K562 (cell line): ENCODE data around the gene EFEMP2. TPM values are rescaled to one million over a fixed set of nuclear protein-coding genes. Genes with fewer than 3 reads are reported as not detected.
A peak's percentile ranks its signal among the peaks of the same experiment; 100 is the strongest.

Source experiments
- BMI1 ChIP-seq: fragments of 150-350 bp; IDR thresholded peaks from 2 replicates; pipeline ENCODE4 v1.6.1; 2014; ENCODE audit warnings: low read length
- C11orf30 ChIP-seq: fragments of 450-650 bp; IDR thresholded peaks from 2 replicates; pipeline ENCODE4 v1.6.1; 2016; ENCODE audit warnings: low read depth, mild to moderate bottlenecking
- CBFB ChIP-seq: sonication (generic); formaldehyde crosslinking; IDR thresholded peaks from 2 replicates; pipeline ENCODE4 v1.4.0; 2020; ENCODE audit warnings: mild to moderate bottlenecking, missing genetic modification reagents
- E2F3 ChIP-seq: fragments of 250-450 bp; sonication (Bioruptor Pico); IDR thresholded peaks from 2 replicates; pipeline ENCODE4 v1.4.0; 2020; ENCODE audit warnings: mild to moderate bottlenecking
- FOXM1 ChIP-seq, 2 experiments: fragments of 450-650 bp in 1 of 2; sonication (generic) in 1 of 2; formaldehyde crosslinking in 1 of 2; IDR thresholded peaks; 2 replicates each; pipeline versions ENCODE4 v1.6.1 to v1.9.0; 2017 to 2022; ENCODE audit warnings: low read depth in 2 of 2, mild to moderate bottlenecking in 2 of 2, missing genetic modification reagents in 1 of 2, moderate library complexity in 1 of 2
- GTF2E2 ChIP-seq: fragments of 200-800 bp; sonication (Bioruptor generic); IDR thresholded peaks from 2 replicates; pipeline ENCODE4 v1.6.1; 2016; ENCODE audit warnings: missing genetic modification characterization, missing compliant biosample characterization
- HMG20B ChIP-seq: fragments of 250-450 bp; sonication (Bioruptor Pico); IDR thresholded peaks from 2 replicates; pipeline ENCODE4 v1.5.0; 2021; ENCODE audit warnings: mild to moderate bottlenecking
- KDM2B ChIP-seq: fragments of 250-450 bp; sonication (Bioruptor Pico); IDR thresholded peaks from 2 replicates; pipeline ENCODE4 v1.8.0; 2021; ENCODE audit warnings: mild to moderate bottlenecking, moderate library complexity
- KLF1 ChIP-seq: fragments of 450-650 bp; IDR thresholded peaks from 2 replicates; pipeline ENCODE4 v1.6.1; 2016; ENCODE audit warnings: missing genetic modification characterization, missing compliant biosample characterization
- SP2 ChIP-seq: IDR thresholded peaks from 2 replicates; pipeline ENCODE4 v1.6.1; 2011; ENCODE audit warnings: mild to moderate bottlenecking, low read depth, low read length, moderate library complexity; ENCODE audit not compliant: poor library complexity, severe bottlenecking; ENCODE audit errors: extremely low read depth
- SRF ChIP-seq, 2 experiments: fragments of 250-450, 450-650 bp in 1 of 2; sonication (Bioruptor Pico) in 1 of 2; sonication (generic) in 1 of 2; formaldehyde crosslinking; IDR thresholded peaks; 2 replicates each; pipeline versions ENCODE4 v1.5.0 to v1.5.1; 2020 to 2022; ENCODE audit warnings: mild to moderate bottlenecking in 1 of 2, missing genetic modification reagents in 1 of 2
- STAG1 ChIP-seq: sonication (generic); formaldehyde crosslinking; IDR thresholded peaks from 2 replicates; pipeline ENCODE4 v1.5.0; 2020; ENCODE audit warnings: missing genetic modification reagents, borderline replicate concordance
- ZBTB11 ChIP-seq, 3 experiments: fragments of 200-800 bp in 1 of 3; fragments of 250-450 bp in 1 of 3; fragments of 450-650 bp in 1 of 3; sonication (Bioruptor Pico) in 1 of 3; sonication (Bioruptor generic) in 1 of 3; formaldehyde crosslinking in 1 of 3; IDR thresholded peaks; 2 replicates each; pipeline versions ENCODE4 v1.6.1 to v1.8.0; 2016 to 2022; ENCODE audit warnings: mild to moderate bottlenecking in 2 of 3, missing genetic modification characterization in 2 of 3, missing compliant biosample characterization in 1 of 3, moderate library complexity in 1 of 3
- ZNF146 ChIP-seq: IDR thresholded peaks from one replicate; pipeline ENCODE4 v1.6.1; 2018; ENCODE audit warnings: missing compliant biosample characterization; ENCODE audit not compliant: unreplicated experiment
- ZNF3 ChIP-seq: fragments of 250-450 bp; sonication (Bioruptor Pico); IDR thresholded peaks from 2 replicates; pipeline ENCODE4 v1.5.0; 2021; ENCODE audit warnings: mild to moderate bottlenecking, moderate library complexity
- ZNF77 ChIP-seq: fragments of 250-450 bp; sonication (Bioruptor Pico); IDR thresholded peaks from 2 replicates; pipeline ENCODE4 v1.5.0; 2020
- polyA plus RNA-seq, 8 experiments: library from polyadenylated mRNA; depleted of rRNA in 4 of 8; stranded (reverse) in 5 of 8; unstranded in 3 of 8; fragments of >200 nt; fragmentation: Nextera tagmentation in 2 of 8; fragmentation: Illumina TruSeq in 1 of 8; extraction: Ambion mirVana in 2 of 8; extraction: Trizol in 1 of 8; gene quantifications; 2 replicates each; pipeline versions ENCODE4 v1.2.1 to v1.2.3, GENCODE V29; 2011 to 2014; ENCODE audit warnings: inconsistent platforms in 1 of 8, missing spikeins in 1 of 8
- total RNA-seq, 7 experiments: library from RNA; depleted of rRNA in 6 of 7; stranded (reverse); fragments of >200 nt in 6 of 7; fragmentation: Illumina TruSeq in 2 of 7; extraction: Trizol in 2 of 7; gene quantifications; 2 replicates each; pipeline versions ENCODE4 v1.2.1 to v1.2.3, GENCODE V29; 2011 to 2021; ENCODE audit warnings: low replicate concordance in 1 of 7
- TF ChIP-seq, protein P1 (sequence below), 2 experiments: fragments of 450-650 bp; IDR thresholded peaks; 2 replicates each; pipeline ENCODE4 v1.6.1; 2016
- TF ChIP-seq, protein P2 (sequence below): IDR thresholded peaks from 2 replicates; pipeline ENCODE4 v1.6.1; 2011; ENCODE audit warnings: borderline replicate concordance, low read depth, mild to moderate bottlenecking, moderate library complexity, low read length; ENCODE audit not compliant: insufficient read depth, poor library complexity, severe bottlenecking

EFEMP2 gene
- total and polyA plus RNA-seq, 9 of the 15 experiments (the other 6 are each of a cell fraction or from before 2014, with no cell fraction given): 0.07 to 2.9 (median 0.69) TPM; not detected in 1

- TF ChIP-seq, protein P1, sequence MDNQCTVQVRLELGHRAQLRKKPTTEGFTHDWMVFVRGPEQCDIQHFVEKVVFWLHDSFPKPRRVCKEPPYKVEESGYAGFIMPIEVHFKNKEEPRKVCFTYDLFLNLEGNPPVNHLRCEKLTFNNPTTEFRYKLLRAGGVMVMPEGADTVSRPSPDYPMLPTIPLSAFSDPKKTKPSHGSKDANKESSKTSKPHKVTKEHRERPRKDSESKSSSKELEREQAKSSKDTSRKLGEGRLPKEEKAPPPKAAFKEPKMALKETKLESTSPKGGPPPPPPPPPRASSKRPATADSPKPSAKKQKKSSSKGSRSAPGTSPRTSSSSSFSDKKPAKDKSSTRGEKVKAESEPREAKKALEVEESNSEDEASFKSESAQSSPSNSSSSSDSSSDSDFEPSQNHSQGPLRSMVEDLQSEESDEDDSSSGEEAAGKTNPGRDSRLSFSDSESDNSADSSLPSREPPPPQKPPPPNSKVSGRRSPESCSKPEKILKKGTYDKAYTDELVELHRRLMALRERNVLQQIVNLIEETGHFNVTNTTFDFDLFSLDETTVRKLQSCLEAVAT (IDR thresholded peaks at IDR 0.05): no peak
- peak; percentile 81; the same call in 1 of the 2 replicates for TF ChIP-seq KLF1 (tag)
- TF ChIP-seq KDM2B: peak; percentile 5; the same call in 1 of the 2 replicates
- TF ChIP-seq SP2: no peak
- TF ChIP-seq CBFB: no peak
- TF ChIP-seq ZNF3 (CRISPR knock-in tag): no peak
- TF ChIP-seq, protein P2, sequence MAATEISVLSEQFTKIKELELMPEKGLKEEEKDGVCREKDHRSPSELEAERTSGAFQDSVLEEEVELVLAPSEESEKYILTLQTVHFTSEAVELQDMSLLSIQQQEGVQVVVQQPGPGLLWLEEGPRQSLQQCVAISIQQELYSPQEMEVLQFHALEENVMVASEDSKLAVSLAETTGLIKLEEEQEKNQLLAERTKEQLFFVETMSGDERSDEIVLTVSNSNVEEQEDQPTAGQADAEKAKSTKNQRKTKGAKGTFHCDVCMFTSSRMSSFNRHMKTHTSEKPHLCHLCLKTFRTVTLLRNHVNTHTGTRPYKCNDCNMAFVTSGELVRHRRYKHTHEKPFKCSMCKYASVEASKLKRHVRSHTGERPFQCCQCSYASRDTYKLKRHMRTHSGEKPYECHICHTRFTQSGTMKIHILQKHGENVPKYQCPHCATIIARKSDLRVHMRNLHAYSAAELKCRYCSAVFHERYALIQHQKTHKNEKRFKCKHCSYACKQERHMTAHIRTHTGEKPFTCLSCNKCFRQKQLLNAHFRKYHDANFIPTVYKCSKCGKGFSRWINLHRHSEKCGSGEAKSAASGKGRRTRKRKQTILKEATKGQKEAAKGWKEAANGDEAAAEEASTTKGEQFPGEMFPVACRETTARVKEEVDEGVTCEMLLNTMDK: peak; percentile 47
- no peak for TF ChIP-seq ZNF77 (CRISPR knock-in tag)
- TF ChIP-seq SRF (CRISPR knock-in tag; IDR thresholded peaks at IDR 0.05): peak in 1 of 2 experiments; percentile 44; a peak in 2 of 4 replicates
- peak in 2 of 3 experiments; percentile 41 to 43; a peak in 1 of 6 replicates for TF ChIP-seq ZBTB11 (CRISPR knock-in tag; IDR thresholded peaks at IDR 0.05)
- TF ChIP-seq STAG1 (CRISPR knock-in tag): peak; percentile 10; the same call in 1 of the 2 replicates
- TF ChIP-seq C11orf30: no peak
- TF ChIP-seq FOXM1 (IDR thresholded peaks at IDR 0.05; ENCODE audit: low read depth): no peak
- 0 out of 2 replicates have a peak, but pooled peaks have one; percentile 56 for TF ChIP-seq FOXM1 (CRISPR knock-in tag; IDR thresholded peaks at IDR 0.05; ENCODE audit: low read depth)
- TF ChIP-seq BMI1: no peak
- peak; percentile 60; the same call in 1 of the 2 replicates for TF ChIP-seq E2F3 (CRISPR knock-in tag)
- TF ChIP-seq GTF2E2 (tag): 0 out of 2 replicates have a peak, but pooled peaks have one; percentile 24
- no peak for TF ChIP-seq ZNF146 (CRISPR knock-in tag)
- no peak for TF ChIP-seq HMG20B (CRISPR knock-in tag)
Observed at GRCh38 chr11:65890324-65891218, 18.0 kb upstream of the EFEMP2 start, which contains the start of gene CCDC85B (continued).
